HG02763 (cell line): ENCODE measurements around the gene NOL9.

Experiments used
- ATAC-seq: cut with Tn5 transposase; IDR thresholded peaks from one replicate; pipeline ENCODE4 v1.9.1; 2021; ENCODE audit warnings: mild to moderate bottlenecking, moderate library complexity; ENCODE audit not compliant: unreplicated experiment

The NOL9 gene

GRCh38 chr1:6591222-6591621 is 36.9 kb upstream of the NOL9 start:
- no peak for ATAC-seq

DNA sequence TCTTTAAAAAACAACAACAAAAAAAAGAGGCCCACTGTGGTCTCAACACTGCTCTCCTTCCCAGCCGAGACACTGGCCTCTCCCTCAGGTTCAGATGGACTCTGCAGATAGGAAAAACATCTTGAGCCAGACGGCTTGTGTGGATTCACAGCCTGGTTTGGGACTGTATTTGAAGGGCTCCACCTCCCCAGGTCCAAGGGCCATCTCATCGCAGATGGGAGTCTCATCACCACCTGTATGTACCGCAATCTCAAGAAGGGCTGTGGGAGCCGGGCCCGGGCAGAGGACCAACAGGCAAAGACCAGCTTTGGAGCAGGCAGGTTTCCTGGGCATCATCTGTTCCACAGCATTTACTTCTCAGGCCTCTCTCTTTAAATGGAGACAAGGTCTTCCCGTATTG is 35.7 kb upstream of the NOL9 start:
- ATAC-seq: no peak

DNA sequence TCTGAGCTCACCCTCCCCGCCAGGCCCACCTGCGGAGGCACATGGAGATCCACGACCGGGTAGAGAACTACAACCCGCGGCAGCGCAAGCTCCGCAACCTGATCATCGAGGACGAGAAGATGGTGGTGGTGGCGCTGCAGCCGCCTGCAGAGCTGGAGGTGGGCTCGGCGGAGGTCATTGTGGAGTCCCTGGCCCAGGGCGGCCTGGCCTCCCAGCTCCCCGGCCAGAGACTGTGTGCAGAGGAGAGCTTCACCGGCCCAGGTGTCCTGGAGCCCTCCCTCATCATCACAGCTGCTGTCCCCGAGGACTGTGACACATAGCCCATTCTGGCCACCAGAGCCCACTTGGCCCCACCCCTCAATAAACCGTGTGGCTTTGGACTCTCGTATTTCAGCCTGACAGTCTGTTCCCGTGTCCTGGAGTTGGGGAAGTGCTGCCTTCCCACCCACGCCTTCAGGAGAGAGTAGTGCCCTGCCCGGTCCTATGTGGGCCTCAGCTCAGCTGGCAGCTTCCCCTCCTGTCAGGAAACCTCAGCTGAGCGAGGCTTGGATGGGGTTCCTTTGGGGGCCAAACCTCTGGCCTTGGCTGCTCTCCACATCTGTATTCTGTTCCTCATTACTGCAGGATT is 34.7 kb upstream of the NOL9 start:
- ATAC-seq: no peak

DNA sequence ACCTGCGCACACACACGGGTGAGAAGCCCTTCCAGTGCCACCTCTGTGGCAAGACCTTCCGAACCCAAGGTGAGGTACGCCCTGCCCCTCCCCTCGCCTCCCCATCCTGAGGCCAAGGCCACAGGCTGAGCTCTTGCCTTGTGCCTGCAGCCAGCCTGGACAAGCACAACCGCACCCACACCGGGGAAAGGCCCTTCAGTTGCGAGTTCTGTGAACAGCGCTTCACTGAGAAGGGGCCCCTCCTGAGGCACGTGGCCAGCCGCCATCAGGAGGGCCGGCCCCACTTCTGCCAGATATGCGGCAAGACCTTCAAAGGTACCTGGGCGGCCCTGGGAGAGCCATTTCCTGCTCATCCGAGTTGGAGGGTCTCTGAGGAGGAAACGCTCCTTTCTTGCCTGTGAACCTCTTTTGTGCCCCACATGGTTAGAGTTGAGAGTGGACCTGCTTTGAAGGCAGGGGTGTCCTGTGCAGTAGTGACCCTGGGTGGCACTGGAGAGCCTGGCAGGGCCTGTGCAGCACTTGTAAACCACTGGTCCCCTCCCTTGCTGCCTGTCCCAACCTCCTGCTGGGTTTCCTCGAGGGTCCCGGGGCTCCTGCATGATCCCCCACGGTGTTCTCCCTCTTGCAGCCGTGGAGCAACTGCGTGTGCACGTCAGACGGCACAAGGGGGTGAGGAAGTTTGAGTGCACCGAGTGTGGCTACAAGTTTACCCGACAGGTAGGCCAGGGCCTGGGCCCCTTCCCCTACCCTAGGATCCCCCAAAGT is 34.0 kb upstream of the NOL9 start:
- ATAC-seq: no peak

GRCh38 chr1:6587261-6588005 is 33.1 kb upstream of the NOL9 start:
- no peak for ATAC-seq

DNA sequence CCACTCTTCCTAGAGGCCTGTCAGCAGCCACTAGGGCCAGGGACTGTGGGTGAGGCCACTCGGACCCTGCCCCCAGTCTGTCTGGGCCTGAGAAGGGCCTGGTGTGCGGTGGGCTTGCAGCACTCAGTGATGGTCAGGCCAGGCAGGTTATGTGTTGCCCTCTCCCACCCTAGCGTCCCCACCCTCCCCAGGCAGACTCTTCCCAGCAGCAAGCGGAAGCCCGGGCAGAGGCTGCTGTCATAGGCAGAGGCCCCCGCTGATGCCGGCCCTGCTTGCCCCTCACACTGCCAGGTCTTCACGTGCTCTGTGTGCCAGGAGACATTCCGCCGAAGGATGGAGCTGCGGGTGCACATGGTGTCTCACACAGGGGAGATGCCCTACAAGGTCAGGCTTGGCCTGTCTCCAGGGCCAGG is 32.1 kb upstream of the NOL9 start:
- ATAC-seq: no peak

DNA sequence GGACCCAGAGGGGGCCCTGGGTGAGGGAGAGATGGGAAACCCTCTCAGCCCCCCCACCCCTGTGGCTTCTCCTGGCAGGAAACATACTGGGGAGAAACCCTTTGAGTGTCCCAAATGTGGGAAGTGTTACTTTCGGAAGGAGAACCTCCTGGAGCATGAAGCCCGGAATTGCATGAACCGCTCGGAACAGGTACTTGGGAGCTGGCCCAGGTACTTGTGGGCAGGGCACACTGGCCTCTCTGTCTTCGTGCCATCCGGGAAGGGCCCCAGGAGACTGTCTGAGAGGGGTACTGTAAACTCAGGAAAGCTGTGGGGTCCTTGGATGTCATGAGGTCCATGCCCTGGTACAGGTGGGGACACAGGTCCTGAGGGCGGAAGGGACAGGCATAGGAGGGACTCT is 31.5 kb upstream of the NOL9 start:
- ATAC-seq: no peak

- no peak for ATAC-seq
Measured at GRCh38 chr1:6585081-6585722, 30.9 kb upstream of the NOL9 start.

DNA sequence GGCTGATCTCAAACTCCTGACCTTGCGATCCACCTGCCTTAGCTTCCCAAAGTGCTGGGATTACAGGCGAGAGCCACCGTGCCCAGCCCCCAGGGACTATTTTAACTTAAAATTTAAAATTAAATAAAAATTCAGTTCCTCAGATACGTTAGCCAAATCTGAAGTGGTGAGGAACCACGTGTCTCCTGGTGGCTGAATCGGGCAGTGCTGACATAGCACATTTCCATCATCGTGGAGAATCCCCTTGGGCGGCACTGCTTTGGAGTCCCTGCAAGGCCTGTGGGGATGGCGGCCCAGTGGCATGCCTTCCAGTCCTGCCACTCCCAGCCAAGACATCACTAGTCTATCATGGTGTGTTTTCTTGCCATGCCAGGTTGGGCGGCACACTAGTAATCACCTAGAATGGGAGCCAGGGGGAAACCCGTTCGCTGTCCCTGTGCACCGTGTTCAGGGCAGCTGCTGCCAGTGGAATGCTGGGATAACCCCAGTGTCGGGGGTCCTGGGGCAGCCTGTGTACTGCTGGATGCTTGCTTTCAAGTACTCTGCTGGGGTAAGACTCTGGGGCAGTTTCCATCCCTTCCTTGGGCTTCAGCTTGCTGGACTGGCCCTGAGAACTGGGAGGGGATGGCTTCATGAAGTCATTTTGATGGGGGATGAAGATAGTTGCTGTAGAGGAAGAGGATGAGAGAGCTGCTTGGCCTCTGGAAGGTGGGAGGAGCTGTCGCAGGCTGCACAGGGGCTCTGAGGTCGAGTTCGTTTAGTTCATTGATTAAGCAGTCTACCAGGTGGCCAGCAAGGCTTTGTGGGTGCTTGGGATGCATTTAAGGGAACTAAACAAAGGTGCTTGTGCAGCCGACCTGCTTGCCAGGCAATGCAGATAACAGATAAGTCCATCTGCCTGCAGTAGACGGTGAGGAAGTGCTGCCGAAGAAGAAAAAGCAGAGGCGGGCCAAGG is 30.1 kb upstream of the NOL9 start:
- ATAC-seq: no peak

DNA sequence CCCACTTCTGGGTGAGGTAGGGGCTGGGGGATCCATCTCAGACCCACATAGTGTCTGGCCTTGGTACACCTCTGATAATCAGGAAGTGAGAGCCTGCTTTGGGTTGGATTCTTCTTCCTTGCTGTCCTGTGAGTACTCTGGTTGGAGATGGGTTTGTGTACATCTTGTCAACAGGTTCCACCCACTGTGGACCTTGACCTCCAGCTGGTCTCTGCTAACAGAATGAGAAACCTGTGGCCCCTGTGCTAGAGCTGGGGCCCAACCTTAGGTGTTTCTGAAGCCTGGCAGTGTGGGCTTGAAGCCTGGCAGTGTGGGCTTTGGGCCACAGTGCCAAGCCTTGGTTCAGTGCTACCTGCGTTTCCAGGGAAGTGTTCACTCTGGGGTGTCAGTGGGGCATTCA is 28.1 kb upstream of the NOL9 start:
- no peak for ATAC-seq

- no peak for ATAC-seq
Measured at GRCh38 chr1:6581561-6582305, 27.4 kb upstream of the NOL9 start.

DNA sequence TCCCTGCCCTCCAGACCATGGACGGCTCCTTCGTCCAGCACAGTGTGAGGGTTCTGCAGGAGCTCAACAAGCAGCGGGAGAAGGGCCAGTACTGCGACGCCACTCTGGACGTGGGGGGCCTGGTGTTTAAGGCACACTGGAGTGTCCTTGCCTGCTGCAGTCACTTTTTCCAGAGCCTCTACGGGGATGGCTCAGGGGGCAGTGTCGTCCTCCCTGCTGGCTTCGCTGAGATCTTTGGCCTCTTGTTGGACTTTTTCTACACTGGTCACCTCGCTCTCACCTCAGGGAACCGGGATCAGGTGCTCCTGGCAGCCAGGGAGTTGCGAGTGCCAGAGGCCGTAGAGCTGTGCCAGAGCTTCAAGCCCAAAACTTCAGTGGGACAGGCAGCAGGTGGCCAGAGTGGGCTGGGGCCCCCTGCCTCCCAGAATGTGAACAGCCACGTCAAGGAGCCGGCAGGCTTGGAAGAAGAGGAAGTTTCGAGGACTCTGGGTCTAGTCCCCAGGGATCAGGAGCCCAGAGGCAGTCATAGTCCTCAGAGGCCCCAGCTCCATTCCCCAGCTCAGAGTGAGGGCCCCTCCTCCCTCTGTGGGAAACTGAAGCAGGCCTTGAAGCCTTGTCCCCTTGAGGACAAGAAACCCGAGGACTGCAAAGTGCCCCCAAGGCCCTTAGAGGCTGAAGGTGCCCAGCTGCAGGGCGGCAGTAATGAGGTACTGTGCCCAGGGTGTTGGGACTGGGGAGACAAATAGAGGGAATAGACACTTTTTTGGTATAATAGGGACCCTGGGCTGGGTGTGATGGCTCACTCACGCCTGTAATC is 26.5 kb upstream of the NOL9 start:
- no peak for ATAC-seq

DNA sequence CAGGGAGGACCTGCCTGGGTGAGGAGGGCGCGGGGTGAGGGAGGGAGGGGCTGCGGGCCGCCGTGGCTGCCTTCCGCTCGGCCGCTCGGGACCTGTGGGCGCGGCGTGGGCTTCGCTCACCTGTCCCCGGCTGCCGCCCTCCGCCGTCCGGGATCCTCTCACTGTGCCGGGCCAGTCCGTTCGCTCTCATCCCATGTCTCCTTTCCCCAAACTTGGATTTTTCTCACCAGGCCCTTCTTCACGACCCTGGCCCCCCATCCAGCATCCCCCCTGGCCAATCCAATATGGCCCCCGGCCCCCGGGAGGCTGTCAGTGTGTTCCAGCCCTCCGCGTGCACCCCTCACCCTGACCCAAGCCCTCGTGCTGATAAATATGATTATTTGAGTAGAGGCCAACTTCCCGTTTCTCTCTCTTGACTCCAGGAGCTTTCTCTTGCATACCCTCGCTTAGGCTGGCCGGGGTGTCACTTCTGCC is 25.8 kb upstream of the NOL9 start:
- ATAC-seq: no peak

GRCh38 chr1:6579374-6580118 is 25.2 kb upstream of the NOL9 start, which contains the start of gene ZBTB48:
ZBTB48 (plus strand) TSS chr1:6579994; CDS start chr1:6580610, 616 bp downstream.
- ATAC-seq: peak; percentile 98

GRCh38 chr1:6578624-6579373 is 24.5 kb upstream of the NOL9 start:
- ATAC-seq: no peak

DNA sequence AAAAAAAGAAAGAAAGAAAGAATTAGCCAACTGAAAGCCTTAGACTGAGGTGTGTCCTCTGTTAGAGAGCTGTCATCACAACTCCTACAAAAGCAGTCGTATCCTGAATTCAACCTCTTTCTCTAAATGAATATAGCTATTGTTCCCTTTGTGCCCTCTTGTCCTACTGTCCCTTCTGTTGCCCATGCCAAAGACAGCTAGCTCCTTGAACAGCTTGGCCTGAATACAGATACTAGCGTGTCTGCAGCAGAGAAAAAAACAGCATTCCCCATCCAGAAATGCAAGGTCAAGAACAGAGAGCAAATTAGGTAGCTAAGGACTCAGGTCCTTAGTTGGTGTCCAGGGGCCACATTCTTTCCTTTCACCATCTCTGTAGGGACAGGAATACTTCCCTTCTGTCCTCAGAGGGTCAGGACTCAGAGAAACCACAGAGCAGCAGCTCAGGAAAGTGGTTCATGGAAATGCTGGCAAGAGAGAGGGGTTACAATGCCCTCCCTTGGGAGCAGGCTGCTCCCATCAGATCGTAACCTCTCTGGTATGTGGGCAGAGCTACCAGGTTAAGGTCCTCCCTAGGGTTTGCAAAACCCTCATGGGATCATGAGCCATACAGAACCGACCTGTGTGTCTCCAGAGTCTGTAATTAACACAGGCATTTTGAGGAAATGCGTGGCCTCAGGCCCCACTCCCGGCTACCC is 23.7 kb upstream of the NOL9 start:
- ATAC-seq: no peak

GRCh38 chr1:6574818-6575217 is 20.5 kb upstream of the NOL9 start:
- no peak for ATAC-seq
